Peyer's patch (tissue), 4 donors: ENCODE measurements around the gene ZNF785. TPM values are rescaled to one million over a fixed set of nuclear protein-coding genes. Genes with fewer than 3 reads are reported as not detected.
"Not testable (repeated sequence)": the region's sequence is repeated elsewhere in the genome, so short reads cannot be mapped to it uniquely, and the experiment has no call there.

Source experiments
- DNase-seq, 3 donors: peaks; one replicate each; pipeline ENCODE4 v3.0.0-alpha.2; 2017 to 2019
- H3K27ac ChIP-seq, 4 donors: fragments of 200-600 bp; sonication (generic); one replicate each; pipeline ENCODE4 v1.5.1; 2016 to 2019
- H3K27me3 ChIP-seq, 2 donors: fragments of 200-600 bp; sonication (generic); one replicate each; pipeline ENCODE4 v1.5.1; 2019
- H3K36me3 ChIP-seq, 3 donors: fragments of 200-600 bp; sonication (generic); one replicate each; pipeline ENCODE4 v1.5.1; 2016 to 2019
- H3K4me1 ChIP-seq, 4 donors: fragments of 200-600 bp; sonication (generic); one replicate each; pipeline ENCODE4 v1.5.1; 2016 to 2019
- H3K4me3 ChIP-seq, 4 donors: fragments of 200-600 bp; sonication (generic); 1 replicate in 3 of 4; 2 replicates in 1 of 4; pipeline ENCODE4 v1.5.1; 2016 to 2019; ENCODE audit warnings: mild to moderate bottlenecking in 1 of 4
- H3K9me3 ChIP-seq, 4 donors: fragments of 200-600 bp; sonication (generic); one replicate each; pipeline ENCODE4 v1.5.1; 2016 to 2019; ENCODE audit warnings: mild to moderate bottlenecking in 1 of 4
- POLR2A ChIP-seq, 2 donors: fragments of 450-650 bp; IDR thresholded peaks; one replicate each; pipeline ENCODE4 v1.5.1; 2017; ENCODE audit warnings: antibody characterized with exemption in 2 of 2, mild to moderate bottlenecking in 2 of 2, moderate library complexity in 2 of 2
- total RNA-seq, 4 donors: library from RNA; depleted of rRNA; stranded (reverse); fragments of >200 nt; gene quantifications; one replicate each; pipeline ENCODE4 v1.1.0, GENCODE V29; 2016
- TF ChIP-seq, protein P1 (sequence below), 6 experiments: fragments of 450-650 bp in 4 of 6; fragments of 200-600 bp in 2 of 6; sonication (generic) in 1 of 6; IDR thresholded peaks; one replicate each; pipeline ENCODE4 v1.5.1; 2017 to 2019; ENCODE audit warnings: antibody characterized with exemption in 6 of 6, mild to moderate bottlenecking in 3 of 6, moderate library complexity in 1 of 6

The ZNF785 gene
- total RNA-seq, 4 donors from 2014 or later, result 13.7 to 55.0 (median 29.3) TPM

- Histone ChIP-seq H3K4me1 (peaks cover 0 to 25% (median 0%) of the 10 kb centered on the region in 4 donors), H3K4me3 (no peak overlapping the region), H3K9me3 (no peaks in the 10 kb centered on the region), H3K27me3 (no peaks in the 10 kb centered on the region), H3K36me3 (no peaks in the 10 kb centered on the region), H3K27ac (no peak overlapping the region)
- no peak for DNase-seq
- TF ChIP-seq POLR2A (IDR thresholded peaks at IDR 0.05), result no peak
- TF ChIP-seq, protein P1, sequence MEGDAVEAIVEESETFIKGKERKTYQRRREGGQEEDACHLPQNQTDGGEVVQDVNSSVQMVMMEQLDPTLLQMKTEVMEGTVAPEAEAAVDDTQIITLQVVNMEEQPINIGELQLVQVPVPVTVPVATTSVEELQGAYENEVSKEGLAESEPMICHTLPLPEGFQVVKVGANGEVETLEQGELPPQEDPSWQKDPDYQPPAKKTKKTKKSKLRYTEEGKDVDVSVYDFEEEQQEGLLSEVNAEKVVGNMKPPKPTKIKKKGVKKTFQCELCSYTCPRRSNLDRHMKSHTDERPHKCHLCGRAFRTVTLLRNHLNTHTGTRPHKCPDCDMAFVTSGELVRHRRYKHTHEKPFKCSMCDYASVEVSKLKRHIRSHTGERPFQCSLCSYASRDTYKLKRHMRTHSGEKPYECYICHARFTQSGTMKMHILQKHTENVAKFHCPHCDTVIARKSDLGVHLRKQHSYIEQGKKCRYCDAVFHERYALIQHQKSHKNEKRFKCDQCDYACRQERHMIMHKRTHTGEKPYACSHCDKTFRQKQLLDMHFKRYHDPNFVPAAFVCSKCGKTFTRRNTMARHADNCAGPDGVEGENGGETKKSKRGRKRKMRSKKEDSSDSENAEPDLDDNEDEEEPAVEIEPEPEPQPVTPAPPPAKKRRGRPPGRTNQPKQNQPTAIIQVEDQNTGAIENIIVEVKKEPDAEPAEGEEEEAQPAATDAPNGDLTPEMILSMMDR (IDR thresholded peaks at IDR 0.05), result no peak
Observed at GRCh38 chr16:30539000-30539964, 46.2 kb downstream of the ZNF785 start.

DNA sequence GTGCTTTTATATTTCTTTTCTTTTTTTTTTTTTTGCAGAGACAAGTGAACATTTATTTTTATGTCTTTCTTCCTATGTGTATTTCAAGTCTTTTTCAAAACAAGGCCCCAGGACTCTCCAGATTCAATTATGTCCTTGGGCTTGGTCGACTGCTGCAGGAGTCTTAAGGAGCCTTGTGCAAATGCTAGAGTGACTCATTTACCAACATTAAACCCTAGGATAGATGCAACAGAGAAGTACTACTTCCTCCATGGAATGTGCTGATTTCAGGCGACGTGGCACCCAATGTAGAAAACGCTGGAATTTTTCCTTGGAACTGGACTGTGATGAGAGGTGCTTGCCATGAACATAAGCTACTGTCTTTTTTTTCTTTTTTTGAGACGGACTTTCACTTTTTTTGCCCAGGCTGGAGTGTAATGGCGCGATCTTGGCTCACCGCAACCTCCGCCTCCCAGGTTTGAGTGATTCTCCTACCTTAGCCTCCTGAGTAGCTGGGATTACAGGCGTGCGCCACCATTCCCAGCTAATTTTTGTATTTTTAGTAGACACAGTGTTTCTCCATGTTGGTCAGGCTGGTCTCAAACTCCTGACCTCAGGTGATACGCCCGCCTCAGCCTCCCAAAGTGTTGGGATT lies 49.0 kb downstream of the ZNF785 start:
- peaks cover 0 to 27% (median 0%) of the 10 kb centered on the region in 4 donors for H3K4me1 ChIP-seq
- H3K36me3 ChIP-seq, result peaks cover 0 to 12% (median 0%) of the 10 kb centered on the region in 3 donors
- not testable (repeated sequence) for H3K27me3 ChIP-seq, H3K9me3 ChIP-seq, DNase-seq, H3K4me3 ChIP-seq
- peak overlapping the region in 1 of 4 donors; percentile 96 for H3K27ac ChIP-seq

DNA sequence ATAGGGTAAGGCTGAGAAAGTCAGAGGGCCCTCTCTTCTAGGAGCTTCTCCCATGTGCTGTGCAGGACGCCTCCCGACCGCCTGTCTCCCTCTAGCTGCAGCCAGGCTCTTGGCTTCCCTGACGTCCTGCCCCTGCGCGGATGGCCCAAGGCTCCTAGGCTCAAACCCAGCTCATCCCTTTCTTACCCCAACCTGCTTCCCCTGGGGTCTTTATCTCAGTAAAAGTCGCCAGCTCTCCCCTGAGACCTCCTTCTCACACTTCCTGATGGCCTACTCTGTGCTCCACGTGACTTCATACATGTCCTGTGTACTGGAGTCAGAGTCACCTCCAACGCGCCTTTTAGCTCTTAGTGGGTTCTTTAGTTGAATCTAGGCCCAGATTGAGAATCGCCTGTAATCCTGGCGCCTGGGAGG lies 49.7 kb downstream of the ZNF785 start:
- peak; percentile 79 to 91 (median 81) for DNase-seq
- H3K4me1 ChIP-seq, result peaks cover 0 to 20% (median 0%) of the 10 kb centered on the region in 4 donors

GRCh38 chr16:30535106-30535776 lies 50.3 kb downstream of the ZNF785 start:
- no peak for TF ChIP-seq POLR2A (IDR thresholded peaks at IDR 0.05)
- TF ChIP-seq, protein P1 (IDR thresholded peaks at IDR 0.05), result no peak
- no peak for DNase-seq
- Histone ChIP-seq H3K27ac (peak overlapping the region; percentile 90 to 96 (median 94)), H3K27me3 (no peaks in the 10 kb centered on the region), H3K36me3 (peaks cover 0 to 15% (median 0%) of the 10 kb centered on the region in 3 donors), H3K4me3 (peak overlapping the region; percentile 54 to 79 (median 72)), H3K9me3 (no peaks in the 10 kb centered on the region), H3K4me1 (peaks cover 0 to 19% (median 0%) of the 10 kb centered on the region in 4 donors)

More for the DNA sequence above, 49.7 kb downstream of the ZNF785 start:
- Histone ChIP-seq H3K27ac (peak overlapping the region; percentile 90 to 96 (median 94)), H3K36me3 (peaks cover 0 to 12% (median 0%) of the 10 kb centered on the region in 3 donors), H3K9me3 (no peaks in the 10 kb centered on the region), H3K27me3 (no peaks in the 10 kb centered on the region), H3K4me3 (peak overlapping the region; percentile 54 to 79 (median 72))
- TF ChIP-seq, protein P1 (IDR thresholded peaks at IDR 0.05), result peak; percentile 15 to 84 (median 66)
- TF ChIP-seq POLR2A (IDR thresholded peaks at IDR 0.05), result no peak

DNA sequence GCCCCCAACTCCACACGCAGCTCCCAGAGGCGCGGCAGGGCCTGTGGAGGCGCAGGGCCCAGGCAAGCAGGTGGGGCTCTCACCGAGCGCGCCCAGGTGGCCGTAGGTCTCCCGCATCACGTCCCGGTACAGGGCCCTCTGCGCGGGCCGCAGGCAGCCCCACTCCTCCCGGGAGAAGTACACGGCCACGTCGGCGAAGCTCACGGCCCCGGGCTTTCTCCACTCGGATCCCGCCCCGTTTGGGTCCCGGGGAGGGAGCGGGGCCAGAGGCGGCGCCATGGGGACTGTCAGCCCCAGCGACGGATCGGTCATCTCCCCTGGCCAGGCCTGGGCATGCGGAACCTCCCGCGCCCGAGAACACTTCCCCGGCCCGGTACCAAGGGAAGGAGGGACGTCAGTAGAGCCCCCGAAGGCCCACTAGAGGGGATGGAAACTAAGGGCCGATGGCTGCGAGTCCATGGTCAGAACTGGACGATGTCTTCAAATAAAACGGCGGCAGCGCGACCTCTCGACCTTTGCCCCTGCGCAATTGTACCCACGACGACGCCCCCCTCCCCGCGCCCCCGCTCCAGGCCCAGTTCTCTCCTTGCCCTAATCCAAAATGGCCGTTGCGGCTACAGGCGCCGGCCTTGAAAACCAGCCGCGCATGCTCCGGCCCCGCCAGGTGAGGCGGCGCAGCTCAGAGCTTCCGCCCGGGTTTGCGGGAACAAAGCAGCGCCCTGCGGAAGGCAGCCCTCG lies 51.0 kb downstream of the ZNF785 start, which contains the start of gene ZNF747:
Gene ZNF747, minus strand, starts transcription at position 491 of the 738 bp plus-strand sequence. Its CDS starts 179 bp downstream, at position 312.
- peak; percentile 91 to 97 (median 94) for DNase-seq
- Histone ChIP-seq H3K9me3 (no peaks in the 10 kb centered on the region), H3K36me3 (peaks cover 0 to 15% (median 0%) of the 10 kb centered on the region in 3 donors), H3K4me3 (peak within 1 kb of the TSS; percentile 54 to 79 (median 72)), H3K27ac (peak within 1 kb of the TSS; percentile 90 to 96 (median 94)), H3K27me3 (no peaks in the 10 kb centered on the region), H3K4me1 (peaks cover 0 to 19% (median 0%) of the 10 kb centered on the region in 4 donors)
- peak; percentile 38 to 60 for TF ChIP-seq POLR2A (IDR thresholded peaks at IDR 0.05)
- TF ChIP-seq, protein P1 (IDR thresholded peaks at IDR 0.05), result peak in 2 of 6 experiments; percentile 5 to 7
